T47D (cell line): ENCODE measurements around the gene RASSF8.

Experiments used
- DNase-seq, 2 experiments: peaks; one replicate each; pipeline versions ENCODE4 v3.0.0 to v3.0.0-alpha.2; 2011 to 2012; ENCODE audit warnings: low read depth in 1 of 2, low spot score in 1 of 2
- JUND ChIP-seq: IDR thresholded peaks from 2 replicates; pipeline ENCODE4 v1.6.1; 2012; ENCODE audit warnings: low read depth
- in situ Hi-C: cut with HindIII; loops from 2 replicates; pipeline ENCODE4 v1.10.0; 2016; ENCODE audit warnings: low sequenced_read_pairs, low pct_unique_long_range_greater_than_20kb

Gene RASSF8

DNA sequence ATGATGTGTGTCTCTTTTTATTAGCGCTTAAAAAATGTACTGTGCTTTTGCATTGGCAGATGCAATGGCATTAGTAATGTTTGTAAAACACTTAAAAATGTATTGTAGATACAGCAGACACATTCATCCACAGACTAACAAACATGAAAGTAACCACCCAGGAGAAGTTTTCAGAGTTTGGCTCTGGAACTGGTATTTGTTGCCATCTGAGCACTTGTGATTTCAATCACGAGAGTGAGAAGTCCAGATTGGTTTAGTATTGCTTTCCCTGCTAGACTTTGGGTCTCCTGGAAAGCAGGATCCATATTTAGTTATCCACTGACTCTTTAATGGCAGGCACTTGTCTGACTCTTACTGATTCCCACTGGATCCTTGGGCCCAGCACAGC lies 13.2 kb downstream of the RASSF8 start:
- no peak for TF ChIP-seq JUND
- DNase-seq: no peak
- in situ Hi-C loops: no loop called here

DNA sequence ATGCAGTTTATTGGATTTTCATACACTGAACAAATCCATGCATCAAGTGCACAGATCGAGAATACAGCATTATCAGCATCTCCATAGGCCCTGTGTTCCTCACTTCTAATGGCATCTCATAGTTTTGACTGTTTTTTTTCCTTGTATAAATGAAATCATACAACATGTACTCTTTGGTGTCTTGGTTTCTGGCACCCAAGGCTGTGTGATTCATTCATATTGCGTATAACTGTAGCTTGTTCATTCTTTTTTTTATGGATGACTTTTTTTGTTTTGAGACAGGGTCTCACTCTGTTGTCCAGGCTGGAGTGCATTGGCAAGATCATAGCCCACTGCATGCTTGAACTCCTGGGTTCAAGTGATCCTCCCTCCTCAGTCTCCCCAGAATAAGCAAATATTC lies 14.3 kb downstream of the RASSF8 start:
- DNase-seq: no peak
- in situ Hi-C loops: no loop called here
- no peak for TF ChIP-seq JUND

DNA sequence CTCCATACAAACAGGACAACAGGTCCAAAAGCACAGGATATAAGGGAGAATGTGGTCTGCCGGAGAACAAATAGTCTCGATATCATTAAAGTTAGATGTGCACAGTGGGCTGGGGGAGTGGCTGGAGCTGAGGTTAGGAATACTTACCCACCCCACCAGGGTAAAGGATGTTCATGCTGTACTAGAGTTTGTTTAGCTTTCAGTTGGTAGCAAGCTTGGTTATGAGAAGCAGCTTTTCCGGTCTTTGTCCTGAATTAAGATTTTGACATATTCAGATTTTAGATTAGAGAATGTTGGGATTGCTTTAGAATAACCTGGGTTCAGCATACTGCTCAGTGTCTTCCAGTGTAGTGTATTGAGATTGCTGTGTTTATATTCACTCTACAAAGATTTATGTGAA lies 16.7 kb downstream of the RASSF8 start:
- no peak for TF ChIP-seq JUND
- DNase-seq: no peak
- in situ Hi-C loops: no loop called here

DNA sequence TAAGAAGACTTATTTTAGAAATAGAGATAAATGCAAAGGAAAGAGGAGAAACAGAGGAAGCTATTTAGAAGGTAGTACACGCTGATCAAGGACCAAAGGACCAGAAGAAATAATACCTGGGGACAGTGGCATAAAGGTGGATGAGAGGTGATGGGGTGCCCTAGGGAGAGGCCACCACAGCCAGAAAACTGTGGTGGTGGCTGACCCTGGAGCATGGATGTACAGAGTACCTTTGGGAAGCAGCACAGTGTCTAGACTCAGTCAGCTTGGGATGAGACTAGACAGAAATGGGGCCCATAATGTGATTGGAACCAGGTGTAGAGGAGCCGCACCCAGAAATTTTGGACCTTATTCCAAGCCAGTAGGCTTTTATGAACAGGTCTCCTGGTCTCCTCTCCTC lies 17.2 kb downstream of the RASSF8 start:
- TF ChIP-seq JUND: no peak
- no peak for DNase-seq
- in situ Hi-C loops: no loop called here

DNA sequence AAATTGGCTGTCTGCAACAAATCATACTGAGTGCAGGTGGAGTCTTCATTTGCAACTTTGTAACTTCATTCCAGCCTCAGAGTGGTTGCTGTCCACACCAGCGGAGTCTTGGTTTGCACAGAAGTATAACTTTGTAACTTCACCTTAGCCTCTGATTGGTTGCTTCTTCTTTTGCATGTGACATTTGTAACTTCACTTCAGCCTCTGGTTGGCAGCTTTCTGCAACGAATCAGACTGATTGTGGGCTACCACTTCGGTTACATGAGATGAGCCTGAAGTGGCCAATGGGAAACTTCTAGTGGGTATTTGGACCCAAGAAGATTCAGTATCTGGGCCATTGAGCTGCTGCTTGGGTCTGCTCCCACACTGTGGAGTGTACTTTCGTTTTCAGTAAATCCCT lies 17.8 kb downstream of the RASSF8 start:
- in situ Hi-C loops: no loop called here
- DNase-seq: peak in 1 of 2 experiments; percentile 43
- no peak for TF ChIP-seq JUND

DNA sequence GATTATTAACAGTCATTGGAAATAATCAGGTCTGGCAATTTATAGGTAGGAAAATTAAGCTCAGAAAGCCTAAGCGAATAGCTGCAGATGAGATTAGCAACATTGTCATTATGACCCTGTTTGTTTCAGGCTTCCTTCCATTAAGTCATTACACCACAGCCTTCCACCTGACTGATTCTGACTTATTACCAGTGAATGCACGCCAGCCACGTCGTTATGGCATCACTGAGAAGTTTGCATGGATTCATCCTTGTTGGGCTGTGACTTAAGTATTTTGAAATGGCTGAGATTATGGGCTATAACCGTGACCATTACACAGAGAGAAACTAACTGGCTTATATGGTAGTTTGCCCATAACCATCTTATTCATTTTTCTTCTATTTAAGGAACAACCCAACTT lies 18.6 kb downstream of the RASSF8 start:
- no peak for TF ChIP-seq JUND
- DNase-seq: no peak
- in situ Hi-C loops: no loop called here

DNA sequence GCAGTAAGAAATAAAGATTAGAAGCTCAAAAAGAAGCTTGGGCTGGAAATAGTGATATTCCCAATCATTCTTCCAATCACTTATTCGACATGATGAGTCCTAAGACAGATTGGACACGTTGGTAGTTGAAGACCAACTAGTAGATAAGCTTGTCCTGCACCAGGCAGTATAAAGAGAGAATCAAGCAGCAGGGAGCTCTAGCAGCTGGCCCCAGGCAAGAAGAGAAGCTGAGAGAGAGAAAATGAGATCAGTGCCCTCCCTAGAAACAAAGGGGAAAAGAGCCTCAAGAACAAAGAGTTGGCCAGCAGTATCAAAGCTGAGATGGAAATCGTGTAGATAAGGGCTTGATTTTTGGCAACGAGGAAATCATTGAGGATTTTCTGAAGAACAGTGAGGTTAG lies 20.6 kb downstream of the RASSF8 start:
- in situ Hi-C loops: no loop called here
- no peak for TF ChIP-seq JUND
- no peak for DNase-seq

DNA sequence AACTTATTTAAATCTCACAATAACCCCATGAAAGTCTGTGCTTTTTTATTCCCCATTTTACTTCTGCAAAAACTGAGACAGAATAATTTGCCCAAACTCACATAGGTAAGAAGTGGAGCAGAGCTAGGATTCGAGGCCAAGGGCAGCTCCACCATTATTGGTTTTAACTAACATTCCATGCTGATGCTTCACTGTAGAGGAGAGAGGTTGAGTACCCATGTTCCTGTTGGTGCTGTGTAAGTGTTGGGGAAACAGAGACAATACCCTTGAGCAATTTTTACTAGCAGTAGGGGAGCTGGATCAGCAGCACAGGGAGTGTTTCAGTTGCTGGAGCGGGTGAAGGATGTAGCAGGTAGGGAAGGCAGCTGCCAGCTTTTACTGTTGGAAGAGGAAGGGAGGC lies 21.1 kb downstream of the RASSF8 start:
- no peak for TF ChIP-seq JUND
- DNase-seq: no peak
- in situ Hi-C loops: no loop called here

DNA sequence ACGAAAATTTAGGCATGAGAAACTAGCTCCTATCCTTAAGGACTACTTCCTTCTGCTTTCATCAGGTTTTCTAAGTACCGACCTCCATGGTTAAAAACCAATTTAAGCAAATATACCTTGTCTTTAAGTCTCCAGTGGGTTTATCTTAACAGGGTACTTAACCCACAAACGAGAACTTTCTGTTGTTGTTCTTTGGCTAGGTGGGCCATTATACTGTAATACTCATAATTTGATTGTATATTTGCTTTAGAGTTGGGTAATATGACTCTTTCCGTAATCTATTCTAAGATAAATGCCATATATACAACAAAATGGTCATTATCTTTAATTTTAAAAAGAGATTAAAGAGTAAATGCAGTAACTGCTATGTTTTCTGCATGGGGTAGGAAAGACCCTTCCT lies 21.6 kb downstream of the RASSF8 start:
- in situ Hi-C loops: no loop called here
- no peak for DNase-seq
- TF ChIP-seq JUND: no peak

DNA sequence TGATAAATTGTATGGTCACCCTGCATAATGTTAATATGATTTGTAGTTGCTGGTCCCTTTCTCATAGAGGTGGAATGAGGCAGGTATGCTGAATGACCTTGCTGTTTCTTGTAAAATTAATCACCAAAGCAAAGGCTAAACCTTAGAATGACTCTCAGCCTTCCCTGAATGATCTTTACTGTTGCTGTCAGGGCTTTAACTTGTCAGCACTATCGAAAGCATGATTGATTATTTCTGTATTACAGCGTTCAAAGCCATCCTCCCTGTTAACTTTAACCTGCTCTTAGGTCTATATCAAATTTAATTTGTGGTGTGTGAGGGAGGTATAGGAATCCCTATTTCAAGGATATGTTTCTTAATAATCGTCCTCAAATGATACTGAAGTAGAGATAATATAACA lies 23.1 kb downstream of the RASSF8 start:
- no peak for DNase-seq

DNA sequence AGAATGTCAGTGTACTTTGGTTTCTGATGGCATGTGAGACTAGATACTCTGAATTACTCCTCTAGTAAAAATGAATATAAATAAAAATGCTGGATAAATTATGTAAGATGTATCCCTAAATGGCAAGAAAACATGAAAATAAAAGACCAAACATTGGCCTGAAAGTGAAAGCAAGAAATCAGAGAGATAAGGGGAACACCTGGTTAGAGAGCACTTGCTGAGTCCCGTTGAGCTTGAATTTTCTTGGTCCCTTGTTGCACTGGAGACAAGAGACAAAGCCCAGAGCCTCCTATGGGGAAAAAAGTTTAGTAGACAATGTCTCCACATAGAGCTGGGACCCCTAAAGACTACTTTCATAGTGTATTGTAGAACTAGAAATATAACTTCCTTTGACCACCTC lies 23.9 kb downstream of the RASSF8 start:
- in situ Hi-C loops: no loop called here
- DNase-seq: no peak
- no peak for TF ChIP-seq JUND

More for the DNA sequence above, 23.1 kb downstream of the RASSF8 start:
- no peak for TF ChIP-seq JUND
- in situ Hi-C loops: no loop called here

DNA sequence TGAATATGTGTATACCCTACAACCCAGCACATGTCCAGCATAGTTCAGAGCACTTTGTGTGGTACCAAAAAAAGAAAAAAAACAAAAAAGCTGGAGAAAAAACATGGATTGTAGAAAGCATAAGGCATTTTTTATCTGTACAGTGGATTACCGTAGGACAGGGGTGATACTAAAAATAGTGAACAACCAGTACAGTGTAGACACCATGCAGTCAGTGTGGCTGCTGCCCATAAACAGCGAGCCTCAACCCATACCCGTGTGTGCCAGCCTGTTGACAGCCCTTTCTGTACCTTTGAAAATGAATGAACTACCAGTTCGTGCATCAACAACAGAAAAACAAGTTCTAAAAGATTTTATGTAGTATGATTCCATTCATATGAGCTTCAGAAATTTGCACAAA lies 25.1 kb downstream of the RASSF8 start:
- TF ChIP-seq JUND: no peak
- no peak for DNase-seq
- in situ Hi-C loops: no loop called here

DNA sequence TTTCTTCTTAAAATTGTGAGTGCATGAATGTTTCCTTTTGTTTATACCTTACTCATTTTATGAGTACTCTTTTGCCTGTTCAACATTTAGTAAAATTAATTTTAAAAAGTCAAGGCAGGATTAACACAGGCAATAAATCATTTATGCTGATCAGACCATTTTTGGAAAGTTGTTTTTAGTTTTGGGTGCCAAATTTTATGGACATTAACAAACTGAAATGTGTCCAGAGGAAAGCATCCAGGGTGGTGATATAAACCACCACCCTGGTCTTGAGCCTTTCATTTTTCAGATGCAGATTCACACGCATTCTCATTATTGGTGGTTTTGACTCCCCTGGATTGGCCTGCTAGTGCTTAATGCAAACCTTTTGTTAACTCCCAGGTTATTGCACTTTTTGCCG lies 26.3 kb downstream of the RASSF8 start:
- no peak for TF ChIP-seq JUND
- no peak for DNase-seq
- in situ Hi-C loops: no loop called here

DNA sequence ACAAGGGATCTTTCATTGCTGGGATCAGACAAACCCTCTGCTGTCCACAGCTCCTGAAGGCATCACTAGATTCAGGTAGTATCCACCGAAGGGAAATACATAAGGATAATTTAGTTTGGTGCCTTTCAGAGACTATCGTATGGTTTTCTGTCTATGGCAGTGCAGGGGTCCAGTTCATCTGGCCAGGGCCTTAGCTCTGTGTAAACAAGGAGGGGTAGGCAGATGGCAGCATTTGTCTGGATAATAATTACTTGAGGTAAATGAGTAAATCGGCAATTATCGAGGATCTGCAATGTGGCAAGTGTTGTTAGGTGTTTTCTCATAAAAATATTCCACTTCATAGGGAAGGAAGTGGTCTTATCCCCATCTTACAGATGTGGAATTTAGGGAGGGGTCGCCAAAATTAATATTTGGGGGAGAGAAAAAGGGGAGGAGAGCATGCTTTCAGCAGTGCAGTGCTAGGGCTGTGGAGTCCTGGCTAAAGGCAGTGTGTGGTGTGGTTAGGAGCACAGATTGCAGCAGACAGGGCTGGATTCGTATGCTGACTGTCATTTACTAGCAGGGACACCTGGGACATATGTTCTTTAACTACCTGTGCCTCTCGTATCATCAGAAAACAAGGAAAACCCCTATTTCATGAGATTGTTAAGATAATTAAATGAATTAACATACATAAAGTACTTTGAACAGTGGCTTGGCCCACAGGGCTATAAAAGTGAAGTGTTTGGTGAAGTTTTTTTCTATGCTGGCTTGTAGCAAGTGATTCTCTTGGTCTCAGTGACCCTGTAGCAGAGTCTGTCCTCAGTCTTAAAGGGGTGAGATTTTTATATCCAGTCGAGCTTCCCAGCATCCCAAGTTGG lies 27.1 kb downstream of the RASSF8 start:
- no peak for TF ChIP-seq JUND
- in situ Hi-C loops: no loop called here
- no peak for DNase-seq

DNA sequence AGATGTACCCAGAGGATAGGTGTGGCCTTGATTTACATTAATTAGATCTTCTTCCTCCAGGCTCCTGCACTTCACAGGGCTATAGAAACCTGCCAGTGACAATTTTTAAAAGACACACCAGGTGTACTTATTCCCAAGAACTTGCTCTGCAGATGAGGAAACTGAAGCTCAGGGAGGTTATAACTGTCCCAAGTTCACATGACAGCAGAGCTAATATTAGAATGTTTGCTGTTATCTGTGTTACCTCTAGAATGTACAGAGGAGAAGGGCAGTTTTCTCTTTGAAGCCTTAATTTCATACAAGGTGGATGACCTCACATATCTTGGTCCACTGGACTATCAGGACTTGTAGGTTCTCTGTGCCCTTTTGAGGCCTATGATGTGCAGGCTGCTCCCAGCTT lies 27.7 kb downstream of the RASSF8 start:
- no peak for DNase-seq
- in situ Hi-C loops: no loop called here
- no peak for TF ChIP-seq JUND
